H1 (cell line): ENCODE results near the gene TTLL7. TPM values are rescaled to one million over a fixed set of nuclear protein-coding genes. Genes with fewer than 3 reads are reported as not detected.

Source experiments
- CTCF ChIA-PET: fragments of 300-600 bp; sonication (Branson Sonifier 250); formaldehyde crosslinking; loops from one replicate; lab custom pipeline; 2021; ENCODE audit not compliant: partially characterized antibody; lab: Charles Lee
- POLR2A ChIA-PET: fragments of 300-600 bp; sonication (Branson Sonifier 250); formaldehyde crosslinking; loops from one replicate; lab custom pipeline; 2021; ENCODE audit warnings: inconsistent platforms; ENCODE audit not compliant: partially characterized antibody; lab: Charles Lee
- DNase-seq, 2 experiments: peaks; one replicate each; pipeline versions ENCODE4 v3.0.0 to v3.0.0-alpha.2; 2010 to 2022; ENCODE audit warnings: low spot score in 2 of 2, low read depth in 1 of 2, mixed read lengths in 1 of 2
- FAIRE-seq: peaks from 2 replicates; lab custom pipeline; 2011; peaks lifted over from hg19 to GRCh38; lab: Jason Lieb, UNC
- H2AFZ ChIP-seq: 2 replicates; pipeline ENCODE4 v1.8.1; 2012; ENCODE audit warnings: low read length, inconsistent platforms
- H2AK5ac ChIP-seq: 2 replicates; pipeline ENCODE4 v1.6.1; 2013; ENCODE audit warnings: low read depth, low read length
- H2BK120ac ChIP-seq: replicated peaks from 2 replicates; pipeline ENCODE3; 2013; ENCODE audit warnings: low read depth, low read length, inconsistent platforms
- H2BK12ac ChIP-seq: 2 replicates; pipeline ENCODE4 v1.6.1; 2013; ENCODE audit warnings: low read depth, low read length
- H2BK15ac ChIP-seq: 2 replicates; pipeline ENCODE4 v1.6.1; 2013; ENCODE audit warnings: low read length
- H2BK20ac ChIP-seq: 2 replicates; pipeline ENCODE4 v1.6.1; 2013; ENCODE audit warnings: low read length
- H2BK5ac ChIP-seq: 2 replicates; pipeline ENCODE4 v1.6.1; 2013; ENCODE audit warnings: low read depth, low read length
- H3K14ac ChIP-seq: 2 replicates; pipeline ENCODE4 v1.6.1; 2013; ENCODE audit warnings: inconsistent platforms; ENCODE audit not compliant: insufficient read length
- H3K18ac ChIP-seq: 2 replicates; pipeline ENCODE4 v1.6.1; 2013; ENCODE audit warnings: low read length; ENCODE audit errors: extremely low read depth
- H3K23ac ChIP-seq: 2 replicates; pipeline ENCODE4 v1.6.1; 2013; ENCODE audit warnings: inconsistent platforms; ENCODE audit not compliant: insufficient read length
- H3K23me2 ChIP-seq: 2 replicates; pipeline ENCODE4 v1.6.1; 2013; ENCODE audit warnings: low read depth, low read length
- H3K27ac ChIP-seq: 2 replicates; pipeline ENCODE4 v1.6.1; 2011; ENCODE audit warnings: low read depth, low read length, inconsistent platforms
- H3K27me3 ChIP-seq, 4 experiments: replicated peaks in 1 of 4; 1 replicate in 1 of 4; 2 replicates in 3 of 4; pipeline versions ENCODE4 v1.6.1 to v1.8.1; 2011 to 2013; ENCODE audit warnings: low read length in 3 of 4, mild to moderate bottlenecking in 3 of 4, inconsistent platforms in 2 of 4, mixed read lengths in 2 of 4, moderate library complexity in 1 of 4; ENCODE audit not compliant: control insufficient read depth in 3 of 4, insufficient read depth in 3 of 4; ENCODE audit errors: extremely low read depth in 1 of 4
- H3K36me3 ChIP-seq, 4 experiments: 2 replicates each; pipeline versions ENCODE4 v1.6.1 to v1.8.1; 2011 to 2013; ENCODE audit warnings: mild to moderate bottlenecking in 4 of 4, low read length in 3 of 4, moderate library complexity in 2 of 4, control low read depth in 1 of 4, inconsistent platforms in 1 of 4; ENCODE audit not compliant: insufficient read depth in 4 of 4, control insufficient read depth in 2 of 4
- H3K4ac ChIP-seq: replicated peaks from 2 replicates; pipeline ENCODE3; 2013; ENCODE audit warnings: low read length, low read depth, mixed read lengths, inconsistent platforms; ENCODE audit not compliant: insufficient read length
- H3K4me1 ChIP-seq, 4 experiments: replicated peaks in 1 of 4; 1 replicate in 1 of 4; 2 replicates in 3 of 4; pipeline versions ENCODE4 v1.6.1 to v1.8.1; 2011 to 2013; ENCODE audit warnings: low read length in 3 of 4, inconsistent platforms in 2 of 4, mixed read lengths in 1 of 4; ENCODE audit not compliant: insufficient read depth in 4 of 4, control insufficient read depth in 3 of 4
- H3K4me2 ChIP-seq, 2 experiments: 2 replicates each; pipeline versions ENCODE4 v1.6.1 to v1.8.1; 2011 to 2013; ENCODE audit warnings: low read depth in 2 of 2, low read length in 2 of 2, control low read depth in 1 of 2, inconsistent platforms in 1 of 2, mild to moderate bottlenecking in 1 of 2; ENCODE audit not compliant: insufficient read depth in 1 of 2
- H3K4me3 ChIP-seq, 4 experiments: fragments of 200-600, 300-600 bp in 1 of 4; sonication (generic), shearing (Covaris generic), sonication (Bioruptor Twin) in 1 of 4; 2 replicates each; pipeline versions ENCODE4 v1.5.1 to v1.8.1; 2011 to 2016; ENCODE audit warnings: low read length in 4 of 4, low read depth in 3 of 4, control low read depth in 2 of 4, inconsistent platforms in 2 of 4, mild to moderate bottlenecking in 2 of 4, mixed read lengths in 1 of 4, moderate library complexity in 1 of 4; ENCODE audit not compliant: insufficient read depth in 2 of 4; ENCODE audit errors: extremely low read depth in 1 of 4
- H3K56ac ChIP-seq: replicated peaks from 2 replicates; pipeline ENCODE3; 2013; ENCODE audit warnings: low read depth, mild to moderate bottlenecking, mixed read lengths, low read length, inconsistent platforms; ENCODE audit not compliant: insufficient read length
- H3K79me1 ChIP-seq: 2 replicates; pipeline ENCODE4 v1.6.1; 2013; ENCODE audit warnings: low read depth, low read length, control low read depth
- H3K79me2 ChIP-seq, 2 experiments: 2 replicates each; pipeline versions ENCODE4 v1.6.1 to v1.8.1; 2012 to 2013; ENCODE audit warnings: low read length in 2 of 2, mild to moderate bottlenecking in 2 of 2, inconsistent platforms in 1 of 2; ENCODE audit not compliant: insufficient read depth in 2 of 2, control insufficient read depth in 1 of 2
- H3K9ac ChIP-seq, 4 experiments: replicated peaks in 1 of 4; 1 replicate in 1 of 4; 2 replicates in 3 of 4; pipeline versions ENCODE4 v1.6.1 to v1.8.1; 2011 to 2013; ENCODE audit warnings: low read depth in 3 of 4, low read length in 3 of 4, control low read depth in 2 of 4, mild to moderate bottlenecking in 2 of 4, moderate library complexity in 2 of 4, inconsistent platforms in 1 of 4; ENCODE audit errors: extremely low read depth in 1 of 4
- H3K9me3 ChIP-seq, 2 experiments: 2 replicates each; pipeline versions ENCODE4 v1.6.1 to v1.8.1; 2012 to 2013; ENCODE audit warnings: mild to moderate bottlenecking in 2 of 2, moderate library complexity in 2 of 2, control low read depth in 1 of 2, inconsistent platforms in 1 of 2, low read depth in 1 of 2, low read length in 1 of 2, mixed read lengths in 1 of 2; ENCODE audit not compliant: insufficient read depth in 2 of 2
- H4K20me1 ChIP-seq, 2 experiments: replicated peaks in 1 of 2; 2 replicates each; pipeline versions ENCODE3 to v1.8.1; 2011 to 2013; ENCODE audit warnings: inconsistent platforms in 2 of 2, low read length in 2 of 2, mild to moderate bottlenecking in 1 of 2; ENCODE audit not compliant: insufficient read depth in 2 of 2, control insufficient read depth in 1 of 2
- H4K5ac ChIP-seq: 2 replicates; pipeline ENCODE4 v1.6.1; 2013; ENCODE audit warnings: low read length, low read depth, mixed read lengths, inconsistent platforms; ENCODE audit not compliant: insufficient read length
- H4K8ac ChIP-seq: 2 replicates; pipeline ENCODE4 v1.8.0; 2013; ENCODE audit warnings: mild to moderate bottlenecking, moderate library complexity, low read length, inconsistent platforms; ENCODE audit not compliant: insufficient read depth; ENCODE audit errors: extremely low read depth
- H4K91ac ChIP-seq: replicated peaks from 2 replicates; pipeline ENCODE3; 2013; ENCODE audit warnings: low read length, mixed read lengths, inconsistent platforms; ENCODE audit not compliant: insufficient read length
- CBX5 ChIP-seq: fragments of 300-800, 300-1000 bp; sonication (generic); IDR thresholded peaks from 2 replicates; pipeline ENCODE4 v1.7.1; 2016; ENCODE audit warnings: antibody characterized with exemption, low read length, low read depth
- CHD1 ChIP-seq: IDR thresholded peaks from 2 replicates; pipeline ENCODE4 v1.6.1; 2012; ENCODE audit warnings: low read depth, low read length, improper control_type of control experiment
- EGR1 ChIP-seq: IDR thresholded peaks from 2 replicates; pipeline ENCODE4 v1.6.1; 2011; ENCODE audit warnings: low read depth, low read length, borderline replicate concordance
- KDM1A ChIP-seq: fragments of 200-600, 300-600 bp; sonication (generic); IDR thresholded peaks from 2 replicates; pipeline ENCODE4 v1.7.1; 2016; ENCODE audit warnings: mild to moderate bottlenecking, low read length, borderline replicate concordance
- RAD21 ChIP-seq, 2 experiments: IDR thresholded peaks in 1 of 2; conservative IDR thresholded peaks in 1 of 2; 2 replicates each; pipeline ENCODE4 v1.6.1; 2011; ENCODE audit warnings: low read depth in 2 of 2, low read length in 2 of 2, improper control_type of control experiment in 1 of 2, inconsistent platforms in 1 of 2, mild to moderate bottlenecking in 1 of 2, moderate library complexity in 1 of 2
- SIRT6 ChIP-seq: IDR thresholded peaks from one replicate; pipeline ENCODE4 v1.7.1; 2012; ENCODE audit warnings: low read length, inconsistent platforms
- WGBS, 2 experiments: shearing (Covaris generic) in 1 of 2; methylation state at CpG; one replicate each; pipeline versions ENCODE4 v1.1.6 to v1.1.7; 2013 to 2015; ENCODE audit warnings: low lambda C conversion rate in 2 of 2, mixed read lengths in 2 of 2, inconsistent platforms in 1 of 2, low coverage in 1 of 2, missing lambda C conversion rate in 1 of 2; ENCODE audit not compliant: insufficient replicate concordance in 2 of 2, insufficient coverage in 1 of 2, insufficient read length in 1 of 2; ENCODE audit errors: extremely low coverage in 1 of 2, missing lambda C conversion rate in 1 of 2; 5-methylcytosine and 5-hydroxymethylcytosine counted together
- polyA plus RNA-seq, 7 experiments: library from polyadenylated mRNA; depleted of rRNA in 3 of 7; stranded (reverse) in 5 of 7; unstranded in 2 of 7; fragments of >200 nt in 5 of 7; fragments of 200-250 nt in 2 of 7; gene quantifications; 1 replicate in 5 of 7; 2 replicates in 1 of 7; 4 replicates in 1 of 7; pipeline versions ENCODE4 v1.2.1 to v1.2.3, GENCODE V29; 2011 to 2013; ENCODE audit warnings: missing spikeins in 2 of 7, mixed read lengths in 2 of 7
- total RNA-seq: library from RNA; stranded (reverse); fragmentation: NEBNext Ultra II Directional; extraction: Animal tissue kit (Norgen Biotek cat#: 25700); gene quantifications from 2 replicates; pipeline ENCODE4 v1.2.1, GENCODE V29; 2021

TTLL7 gene
- total and polyA plus RNA-seq, 2 of the 8 experiments (the other 6 are each of a cell fraction or from before 2014, with no cell fraction given) = 1.9 to 7.9 TPM

DNA sequence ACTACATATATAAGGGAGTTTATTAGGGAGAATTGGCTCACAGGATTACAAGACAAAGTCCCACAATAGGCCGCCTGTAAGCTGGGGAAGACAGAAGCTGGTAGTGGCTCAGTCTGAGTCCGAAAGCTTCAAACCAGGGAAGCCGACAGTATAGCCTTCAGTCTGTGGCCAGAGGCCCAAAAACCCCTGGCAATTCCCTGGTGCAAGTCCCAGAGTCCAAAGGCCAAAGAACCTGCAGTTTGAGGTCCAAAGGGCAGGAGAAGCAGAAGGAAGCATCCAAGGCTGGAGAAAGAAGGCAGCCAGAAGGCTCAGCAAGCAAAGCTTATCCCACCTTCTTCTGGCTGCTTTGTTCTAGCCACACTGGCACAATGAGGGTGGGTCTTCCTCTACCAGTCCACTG lies 13.9 kb downstream of the TTLL7 start:
- Histone ChIP-seq H3K23me2 (no peaks in the 10 kb centered on the region; the same call in 1 of the 2 replicates), H3K14ac (no peak overlapping the region), H2BK15ac (no peak overlapping the region), H3K23ac (no peak overlapping the region), H3K18ac (no peak overlapping the region), H3K9ac (no peak overlapping the region), H3K27me3 (no peaks in the 10 kb centered on the region), H3K79me2 (no peaks in the 10 kb centered on the region), H4K91ac (no peak overlapping the region), H4K20me1 (no peaks in the 10 kb centered on the region), H3K36me3 (no peaks in the 10 kb centered on the region), H2BK5ac (no peak overlapping the region), H3K4me2 (no peak overlapping the region), H3K56ac (no peak overlapping the region), H3K4ac (no peak overlapping the region), H3K79me1 (no peaks in the 10 kb centered on the region), H2AFZ (no peak overlapping the region), H2BK20ac (no peak overlapping the region), H2AK5ac (no peak overlapping the region), H4K8ac (no peak overlapping the region), H2BK12ac (no peak overlapping the region), H3K9me3 (no peaks in the 10 kb centered on the region; a peak in 1 of 4 replicates), H4K5ac (no peak overlapping the region), H3K4me3 (no peak overlapping the region), H2BK120ac (no peak overlapping the region), H3K4me1 (no peaks in the 10 kb centered on the region), H3K27ac (no peak overlapping the region)
- 95% methylated on average over 3 of the region's 3 CpGs; no CpG with 5 or more reads in 1 of the 2 experiments for WGBS, 2 experiments
- FAIRE-seq = no peak
- CTCF ChIA-PET = no interaction called here
- POLR2A ChIA-PET = no interaction called here
- DNase-seq = no peak
- TF ChIP-seq EGR1 (no peak), SIRT6 (no peak), CHD1 (no peak), KDM1A (no peak), RAD21 (IDR thresholded peaks at IDR 0.05 in 1 of 2, conservative IDR thresholded peaks at IDR 0.05 in 1 of 2; ENCODE audit: low read depth in 2 of 2, low read length in 2 of 2) (no peak), CBX5 (no peak)
